DOHH2 (cell line): ENCODE measurements around the gene RPN2.

ENCODE experiments used
- H3F3A ChIP-seq: fragments of 200-600 bp; sonication (generic), shearing (Covaris generic); 2 replicates; pipeline ENCODE4 v1.6.0; 2016; ENCODE audit warnings: antibody characterized with exemption, mild to moderate bottlenecking; ENCODE audit not compliant: control insufficient read depth, insufficient read depth
- H3K27ac ChIP-seq: fragments of 200-600 bp; sonication (generic); 2 replicates; pipeline ENCODE4 v1.5.1; 2014; ENCODE audit warnings: low read depth, mild to moderate bottlenecking, low read length, moderate library complexity
- H3K27me3 ChIP-seq: fragments of 200-600 bp; sonication (generic); 2 replicates; pipeline ENCODE4 v1.6.1; 2014; ENCODE audit warnings: mild to moderate bottlenecking, low read length, mixed read lengths; ENCODE audit not compliant: control insufficient read depth
- H3K36me3 ChIP-seq: fragments of 200-600 bp; sonication (generic); 2 replicates; pipeline ENCODE4 v1.6.1; 2014; ENCODE audit warnings: mild to moderate bottlenecking, low read length, moderate library complexity, mixed read lengths; ENCODE audit not compliant: control insufficient read depth
- H3K4me1 ChIP-seq: fragments of 200-600 bp; sonication (generic); 2 replicates; pipeline ENCODE4 v1.6.1; 2014; ENCODE audit warnings: mild to moderate bottlenecking, low read length, mixed read lengths; ENCODE audit not compliant: control insufficient read depth
- H3K4me2 ChIP-seq: fragments of 200-600 bp; sonication (generic); 2 replicates; pipeline ENCODE4 v1.6.0; 2014; ENCODE audit warnings: mild to moderate bottlenecking, low read length, moderate library complexity
- H3K4me3 ChIP-seq: fragments of 200-600 bp; sonication (generic); 2 replicates; pipeline ENCODE4 v1.5.1; 2014; ENCODE audit warnings: mild to moderate bottlenecking, low read length, mixed read lengths
- H3K79me2 ChIP-seq: fragments of 200-600 bp; sonication (generic); 2 replicates; pipeline ENCODE4 v1.6.1; 2014; ENCODE audit warnings: mild to moderate bottlenecking, low read length, mixed read lengths; ENCODE audit not compliant: control insufficient read depth
- H3K9me2 ChIP-seq: fragments of 200-600 bp; sonication (generic); replicated peaks from 2 replicates; pipeline ENCODE4 v1.6.1; 2014; ENCODE audit warnings: mild to moderate bottlenecking, low read length, mixed read lengths; ENCODE audit not compliant: control insufficient read depth
- H3K9me3 ChIP-seq: fragments of 200-600 bp; sonication (generic); 2 replicates; pipeline ENCODE4 v1.6.1; 2014; ENCODE audit warnings: antibody characterized with exemption, low read length, mixed read lengths; ENCODE audit not compliant: control insufficient read depth, insufficient read depth
- H4K20me1 ChIP-seq: fragments of 200-600 bp; sonication (generic); 2 replicates; pipeline ENCODE4 v1.6.0; 2014; ENCODE audit warnings: low read depth, mild to moderate bottlenecking, antibody characterized with exemption, low read length, moderate library complexity; ENCODE audit not compliant: control insufficient read depth, insufficient read depth
- EZH2phosphoT487 ChIP-seq: fragments of 200-600 bp; sonication (generic); IDR thresholded peaks from 2 replicates; pipeline ENCODE4 v1.6.1; 2017; ENCODE audit warnings: borderline replicate concordance, mild to moderate bottlenecking, antibody characterized with exemption, low read length, moderate library complexity, mixed read lengths
- TF ChIP-seq, protein P1 (sequence below): fragments of 200-600 bp; sonication (generic); IDR thresholded peaks from one replicate; pipeline ENCODE4 v1.5.1; 2014; ENCODE audit warnings: antibody characterized with exemption, mild to moderate bottlenecking, low read depth, low read length; ENCODE audit not compliant: poor library complexity, severe bottlenecking

Gene RPN2

DNA sequence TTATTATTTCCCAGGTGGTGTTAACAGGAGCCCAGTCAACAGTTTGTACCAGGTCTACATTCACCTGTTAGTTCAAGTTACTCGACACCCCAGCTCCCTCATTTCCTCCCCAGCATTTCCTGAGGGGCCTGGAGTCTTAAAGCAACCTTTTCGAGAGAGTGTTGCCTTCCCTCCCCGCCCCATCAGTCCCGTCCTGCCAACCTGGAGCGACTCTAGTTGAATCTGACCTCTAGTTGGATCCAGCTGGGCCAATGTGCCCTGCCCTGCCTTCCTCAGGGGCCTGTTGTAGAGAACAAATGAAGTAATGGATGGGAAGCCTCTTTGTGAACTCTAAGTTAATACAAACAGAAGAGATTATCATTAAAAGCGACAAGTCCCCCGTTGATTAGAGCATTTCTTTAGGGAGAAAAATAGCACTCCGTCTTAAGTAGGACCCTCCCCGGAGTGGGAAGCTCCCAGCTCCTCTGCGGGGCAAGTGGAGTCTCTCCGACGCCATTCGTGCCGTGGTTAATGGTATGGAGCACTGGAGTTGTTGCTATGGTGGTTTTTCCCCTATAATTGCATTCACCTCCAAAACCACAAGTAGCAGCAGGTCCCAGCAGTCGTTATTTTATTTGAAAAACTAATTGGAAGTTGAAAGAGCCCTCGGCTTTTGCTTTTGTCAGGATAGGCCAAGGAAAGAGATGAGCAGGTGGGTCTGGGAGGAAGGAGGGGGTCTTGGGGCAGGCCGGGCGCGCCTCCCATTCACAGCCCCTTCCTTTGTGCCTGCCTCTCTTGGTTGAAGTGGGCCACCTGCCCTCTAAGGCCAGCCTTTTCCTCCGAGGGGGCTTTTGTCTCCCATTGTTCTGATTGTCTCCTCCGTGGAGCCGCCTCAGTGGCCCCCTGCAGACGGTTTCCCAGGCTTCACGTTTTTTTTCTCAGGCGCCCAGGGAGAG lies 66.4 kb downstream of the RPN2 start:
- no peaks in the 10 kb centered on the region for H3K27me3 ChIP-seq
- TF ChIP-seq, protein P1, sequence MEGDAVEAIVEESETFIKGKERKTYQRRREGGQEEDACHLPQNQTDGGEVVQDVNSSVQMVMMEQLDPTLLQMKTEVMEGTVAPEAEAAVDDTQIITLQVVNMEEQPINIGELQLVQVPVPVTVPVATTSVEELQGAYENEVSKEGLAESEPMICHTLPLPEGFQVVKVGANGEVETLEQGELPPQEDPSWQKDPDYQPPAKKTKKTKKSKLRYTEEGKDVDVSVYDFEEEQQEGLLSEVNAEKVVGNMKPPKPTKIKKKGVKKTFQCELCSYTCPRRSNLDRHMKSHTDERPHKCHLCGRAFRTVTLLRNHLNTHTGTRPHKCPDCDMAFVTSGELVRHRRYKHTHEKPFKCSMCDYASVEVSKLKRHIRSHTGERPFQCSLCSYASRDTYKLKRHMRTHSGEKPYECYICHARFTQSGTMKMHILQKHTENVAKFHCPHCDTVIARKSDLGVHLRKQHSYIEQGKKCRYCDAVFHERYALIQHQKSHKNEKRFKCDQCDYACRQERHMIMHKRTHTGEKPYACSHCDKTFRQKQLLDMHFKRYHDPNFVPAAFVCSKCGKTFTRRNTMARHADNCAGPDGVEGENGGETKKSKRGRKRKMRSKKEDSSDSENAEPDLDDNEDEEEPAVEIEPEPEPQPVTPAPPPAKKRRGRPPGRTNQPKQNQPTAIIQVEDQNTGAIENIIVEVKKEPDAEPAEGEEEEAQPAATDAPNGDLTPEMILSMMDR, result no peak
- TF ChIP-seq EZH2phosphoT487, result no peak
- H3K27ac ChIP-seq, result no peak overlapping the region
- H3K4me1 ChIP-seq, result no peaks in the 10 kb centered on the region
- H3K9me3 ChIP-seq, result no peaks in the 10 kb centered on the region
- H4K20me1 ChIP-seq, result 0 out of 2 replicates have a peak, but pooled peaks cover 4% of the 10 kb centered on the region
- peaks cover 34% of the 10 kb centered on the region for H3K36me3 ChIP-seq
- no peaks in the 10 kb centered on the region for H3K79me2 ChIP-seq
- H3K4me2 ChIP-seq, result no peak overlapping the region
- H3K4me3 ChIP-seq, result no peak overlapping the region
- no peaks in the 10 kb centered on the region for H3K9me2 ChIP-seq
- H3F3A ChIP-seq, result no peaks in the 10 kb centered on the region

DNA sequence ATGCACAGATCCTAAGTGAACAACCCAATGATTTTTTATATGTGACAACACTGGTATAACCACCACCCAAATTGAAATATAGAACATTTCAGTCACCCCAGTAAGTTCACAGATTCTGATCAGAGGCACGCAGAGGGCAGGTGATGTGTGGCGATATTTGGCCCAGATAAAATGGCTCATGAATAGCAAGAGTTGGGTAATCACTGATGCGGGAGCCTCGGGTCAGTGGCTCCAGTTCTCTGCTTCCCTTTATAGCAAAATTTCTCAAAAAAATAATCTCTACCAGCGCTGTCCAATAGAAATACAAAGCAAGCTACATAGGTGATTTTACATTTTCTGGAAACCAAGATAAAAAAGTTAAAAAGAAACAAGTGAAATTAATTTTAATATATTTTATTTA lies 67.6 kb downstream of the RPN2 start:
- H3K9me3 ChIP-seq, result no peaks in the 10 kb centered on the region
- no peak overlapping the region for H3K27ac ChIP-seq
- H3K4me2 ChIP-seq, result no peak overlapping the region
- no peak overlapping the region for H3K4me3 ChIP-seq
- no peaks in the 10 kb centered on the region for H3K4me1 ChIP-seq
- 0 out of 2 replicates have a peak, but pooled peaks cover 4% of the 10 kb centered on the region for H4K20me1 ChIP-seq
- TF ChIP-seq, protein P1, result no peak
- no peak for TF ChIP-seq EZH2phosphoT487
- no peaks in the 10 kb centered on the region for H3F3A ChIP-seq
- no peaks in the 10 kb centered on the region for H3K79me2 ChIP-seq
- peaks cover 22% of the 10 kb centered on the region for H3K36me3 ChIP-seq
- H3K27me3 ChIP-seq, result no peaks in the 10 kb centered on the region
- H3K9me2 ChIP-seq, result no peaks in the 10 kb centered on the region

DNA sequence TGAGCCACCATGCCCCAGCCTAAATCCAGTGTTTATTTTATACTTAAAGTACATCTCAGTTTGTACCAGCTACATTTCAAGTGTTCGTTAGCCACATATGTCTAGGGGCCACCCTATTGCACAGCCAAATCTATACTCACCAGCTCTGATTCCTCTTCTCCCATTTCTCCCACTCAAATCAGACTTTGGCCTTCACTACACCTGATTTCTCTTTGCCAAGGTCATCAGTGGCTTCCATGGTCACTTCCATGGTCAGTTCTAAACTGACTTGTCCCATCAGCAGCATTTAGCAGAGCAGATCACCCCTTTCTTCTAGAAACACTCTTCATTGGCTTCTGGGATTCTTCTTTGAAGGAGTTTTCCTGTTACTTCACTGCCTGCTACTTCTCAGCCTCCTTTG lies 68.4 kb downstream of the RPN2 start:
- Histone ChIP-seq H3K36me3 (peaks cover 14% of the 10 kb centered on the region), H3K79me2 (no peaks in the 10 kb centered on the region), H3K27me3 (no peaks in the 10 kb centered on the region), H3K9me2 (no peaks in the 10 kb centered on the region), H3K9me3 (no peaks in the 10 kb centered on the region), H3K4me2 (no peak overlapping the region), H4K20me1 (0 out of 2 replicates have a peak, but pooled peaks cover 4% of the 10 kb centered on the region), H3K27ac (no peak overlapping the region), H3K4me3 (no peak overlapping the region), H3K4me1 (no peaks in the 10 kb centered on the region), H3F3A (no peaks in the 10 kb centered on the region)
- no peak for TF ChIP-seq EZH2phosphoT487
- TF ChIP-seq, protein P1, result no peak
